NB4 (cell line): ENCODE results near the gene CTCFL.

Experiments used
- CTCF ChIP-seq: IDR thresholded peaks from one replicate; pipeline ENCODE4 v1.5.1; 2012; ENCODE audit warnings: low read depth, low read length
- POLR2A ChIP-seq: IDR thresholded peaks from 2 replicates; pipeline ENCODE4 v1.6.1; 2011; ENCODE audit warnings: mild to moderate bottlenecking; ENCODE audit not compliant: insufficient read length; ENCODE audit errors: extremely low read depth

GRCh38 chr20:57525328-57526086 lies 567 bp upstream of the CTCFL start:
- TF ChIP-seq CTCF (no peak), POLR2A (no peak)
